Measurements from ENCODE around the gene KCNG2.
"Not testable (repeated sequence)": the region's sequence is repeated elsewhere in the genome, so short reads cannot be mapped to it uniquely, and the experiment has no call there.

The KCNG2 gene

DNA sequence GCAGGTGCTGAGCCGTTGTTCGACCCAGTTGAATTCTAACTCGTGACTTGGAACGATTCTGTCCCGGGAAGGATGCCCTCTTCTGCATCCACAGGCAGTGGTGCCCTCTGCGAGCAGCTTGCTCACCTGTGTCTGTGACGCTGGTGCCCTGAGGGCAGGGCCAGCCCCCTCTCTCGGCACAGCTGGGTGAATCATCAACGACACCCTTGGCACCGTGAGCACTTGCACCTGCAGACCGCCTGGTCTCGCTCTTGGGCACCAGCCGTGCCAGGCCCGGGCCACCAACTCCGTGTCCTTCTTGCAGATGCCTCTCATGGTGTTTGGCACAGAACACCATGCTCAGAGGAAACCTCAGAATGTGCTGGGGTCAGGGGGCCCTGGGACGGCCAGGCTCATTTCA is 78.8 kb downstream of the KCNG2 start:
- TF ChIP-seq, protein P1, sequence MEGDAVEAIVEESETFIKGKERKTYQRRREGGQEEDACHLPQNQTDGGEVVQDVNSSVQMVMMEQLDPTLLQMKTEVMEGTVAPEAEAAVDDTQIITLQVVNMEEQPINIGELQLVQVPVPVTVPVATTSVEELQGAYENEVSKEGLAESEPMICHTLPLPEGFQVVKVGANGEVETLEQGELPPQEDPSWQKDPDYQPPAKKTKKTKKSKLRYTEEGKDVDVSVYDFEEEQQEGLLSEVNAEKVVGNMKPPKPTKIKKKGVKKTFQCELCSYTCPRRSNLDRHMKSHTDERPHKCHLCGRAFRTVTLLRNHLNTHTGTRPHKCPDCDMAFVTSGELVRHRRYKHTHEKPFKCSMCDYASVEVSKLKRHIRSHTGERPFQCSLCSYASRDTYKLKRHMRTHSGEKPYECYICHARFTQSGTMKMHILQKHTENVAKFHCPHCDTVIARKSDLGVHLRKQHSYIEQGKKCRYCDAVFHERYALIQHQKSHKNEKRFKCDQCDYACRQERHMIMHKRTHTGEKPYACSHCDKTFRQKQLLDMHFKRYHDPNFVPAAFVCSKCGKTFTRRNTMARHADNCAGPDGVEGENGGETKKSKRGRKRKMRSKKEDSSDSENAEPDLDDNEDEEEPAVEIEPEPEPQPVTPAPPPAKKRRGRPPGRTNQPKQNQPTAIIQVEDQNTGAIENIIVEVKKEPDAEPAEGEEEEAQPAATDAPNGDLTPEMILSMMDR (IDR thresholded peaks at IDR 0.05; ENCODE audit: low read length, missing control alignments): no peak
- no peak overlapping the region for H3K4me3 ChIP-seq (replicated peaks; ENCODE audit: low read depth, low read length)
- no peak for DNase-seq (ENCODE audit: low read depth)

DNA sequence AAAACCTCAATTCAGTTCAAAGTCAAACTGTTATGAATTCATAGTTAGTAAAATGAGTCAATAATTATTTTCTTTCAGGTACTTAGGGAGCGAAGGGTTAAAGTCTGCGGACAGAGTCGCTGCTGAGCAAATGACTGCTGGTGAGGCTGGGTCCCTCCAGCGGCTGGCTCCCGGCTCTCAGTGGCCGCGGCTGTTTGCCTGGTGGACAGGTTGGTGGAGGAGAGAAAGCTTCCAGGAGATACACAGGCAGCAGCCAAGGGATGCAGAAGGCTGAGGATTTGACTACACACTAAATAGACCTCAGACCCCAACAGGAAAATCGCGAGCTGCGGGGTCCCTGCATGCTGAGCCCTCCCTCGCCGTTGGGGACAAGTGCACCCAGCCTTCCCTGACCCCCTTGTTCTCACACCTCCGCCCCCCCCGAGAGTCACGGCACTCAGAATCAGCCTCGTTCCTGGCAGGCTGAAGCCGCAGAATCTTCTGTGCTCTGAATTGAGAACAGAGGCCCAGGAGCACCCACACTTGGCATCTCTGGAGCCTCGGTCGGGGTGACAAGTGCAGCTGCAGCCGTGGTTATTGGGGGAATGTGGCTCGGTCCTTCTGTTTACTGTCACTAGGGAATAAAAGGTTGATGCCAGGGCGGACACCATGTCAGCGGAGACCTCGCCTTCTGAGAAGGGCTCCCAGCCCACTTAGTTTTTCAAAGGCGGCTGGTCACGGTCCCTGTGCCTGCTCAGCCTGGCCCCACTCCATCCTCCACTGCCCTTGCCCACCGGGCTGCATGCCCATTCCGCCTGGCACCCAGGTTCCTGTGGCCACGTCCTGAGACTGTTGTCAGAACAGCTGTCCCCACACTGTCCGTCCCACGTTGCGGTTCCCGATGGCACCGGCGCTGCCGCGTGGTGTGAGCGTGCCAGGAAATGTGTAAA is 79.7 kb downstream of the KCNG2 start:
- H3K4me3 ChIP-seq (replicated peaks; ENCODE audit: low read depth, low read length): no peak overlapping the region
- TF ChIP-seq, protein P1 (IDR thresholded peaks at IDR 0.05; ENCODE audit: low read length, missing control alignments): no peak
- DNase-seq (ENCODE audit: low read depth): no peak

DNA sequence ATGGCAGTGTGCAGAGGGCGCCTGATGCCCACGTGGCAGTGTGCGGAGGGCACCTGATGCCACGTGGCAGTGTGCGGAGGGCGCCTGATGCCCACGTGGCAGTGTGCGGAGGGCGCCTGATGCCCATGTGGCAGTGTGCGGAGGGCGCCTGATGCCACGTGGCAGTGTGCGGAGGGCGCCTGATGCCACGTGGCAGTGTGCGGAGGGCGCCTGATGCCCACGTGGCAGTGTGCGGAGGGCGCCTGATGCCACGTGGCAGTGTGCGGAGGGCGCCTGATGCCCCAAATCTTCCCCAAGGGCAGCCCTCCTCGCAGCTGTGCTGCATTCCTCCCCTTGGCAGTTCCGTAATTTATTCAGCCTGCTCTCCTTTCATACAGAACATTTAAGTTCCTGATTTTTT is 80.5 kb downstream of the KCNG2 start:
- not testable (repeated sequence) for DNase-seq (ENCODE audit: low read depth); H3K4me3 ChIP-seq (replicated peaks; ENCODE audit: low read depth, low read length)

DNA sequence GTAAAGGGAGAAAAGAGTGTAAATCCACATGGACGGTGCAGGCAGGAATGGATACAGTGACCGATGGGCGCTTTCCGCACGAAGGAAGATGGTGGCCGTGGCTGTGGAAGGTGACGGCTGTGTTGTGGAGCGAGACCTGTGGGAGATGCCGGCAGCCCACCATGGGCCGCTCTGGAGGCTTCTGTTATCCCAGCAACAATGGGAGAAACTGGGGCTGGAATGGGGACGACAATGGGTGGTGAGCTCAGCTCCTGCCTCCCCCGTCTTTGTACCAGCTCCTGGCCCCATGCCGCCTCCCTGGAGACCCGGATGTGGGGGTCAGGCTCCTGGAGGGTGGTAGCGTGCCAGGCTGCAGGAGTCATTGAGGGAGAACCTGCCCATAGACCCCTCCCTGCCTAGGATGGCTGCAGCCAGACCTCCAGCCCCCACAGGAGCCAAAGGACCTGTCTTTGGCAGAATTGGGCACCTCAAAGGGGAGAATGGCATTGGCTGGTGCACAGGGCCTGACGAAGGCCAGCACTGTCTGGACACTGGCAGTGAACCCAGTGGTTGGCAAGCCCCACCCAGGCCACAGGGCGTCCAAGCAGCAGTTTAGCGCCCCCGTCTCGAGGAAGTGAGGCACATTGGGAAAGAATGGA is 81.1 kb downstream of the KCNG2 start:
- no peak for DNase-seq (ENCODE audit: low read depth)
- TF ChIP-seq, protein P1 (IDR thresholded peaks at IDR 0.05; ENCODE audit: low read length, missing control alignments): no peak
- H3K4me3 ChIP-seq (replicated peaks; ENCODE audit: low read depth, low read length): no peak overlapping the region

DNA sequence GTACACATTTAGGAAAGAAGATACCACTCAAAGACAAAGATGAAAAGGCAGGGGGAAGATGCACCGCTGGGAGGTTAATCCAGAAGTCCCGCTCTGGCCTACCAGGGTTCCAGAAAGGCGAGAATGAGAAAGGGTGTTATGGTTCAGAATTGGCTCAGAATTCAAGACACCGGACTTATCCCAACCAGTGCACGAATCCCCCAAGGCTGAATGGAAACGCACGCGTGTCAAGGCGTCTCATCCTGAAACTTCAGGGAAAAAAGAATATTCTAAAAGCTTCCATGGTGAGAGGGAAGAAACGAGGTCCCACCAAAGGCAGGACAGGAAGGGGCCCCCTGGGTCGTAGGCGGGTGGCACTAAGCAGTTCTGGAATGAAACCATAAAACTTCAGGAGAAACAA is 81.8 kb downstream of the KCNG2 start:
- DNase-seq (ENCODE audit: low read depth): no peak
- no peak overlapping the region for H3K4me3 ChIP-seq (replicated peaks; ENCODE audit: low read depth, low read length)
- TF ChIP-seq, protein P1 (IDR thresholded peaks at IDR 0.05; ENCODE audit: low read length, missing control alignments): no peak

DNA sequence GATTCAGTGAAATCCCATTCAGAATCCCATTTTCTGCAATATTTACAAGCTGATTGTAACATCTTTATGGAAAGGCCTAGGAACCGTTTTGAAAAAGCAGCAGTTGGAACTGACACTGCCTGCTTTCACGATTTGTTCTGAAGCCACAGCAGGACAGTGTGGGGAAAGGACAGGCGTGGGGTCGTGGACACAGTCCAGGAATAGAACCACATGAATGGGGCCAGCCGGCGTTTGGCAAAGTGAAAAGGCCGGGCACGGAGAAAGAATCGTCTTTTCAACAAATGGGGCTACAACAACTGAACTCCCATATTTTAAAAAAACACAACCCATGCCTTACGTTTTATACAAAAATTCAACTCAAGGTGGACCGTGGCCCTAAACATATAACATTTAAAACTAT is 84.0 kb downstream of the KCNG2 start:
- TF ChIP-seq, protein P1 (IDR thresholded peaks at IDR 0.05; ENCODE audit: low read length, missing control alignments): no peak
- DNase-seq (ENCODE audit: low read depth): no peak
- no peak overlapping the region for H3K4me3 ChIP-seq (replicated peaks; ENCODE audit: low read depth, low read length)

DNA sequence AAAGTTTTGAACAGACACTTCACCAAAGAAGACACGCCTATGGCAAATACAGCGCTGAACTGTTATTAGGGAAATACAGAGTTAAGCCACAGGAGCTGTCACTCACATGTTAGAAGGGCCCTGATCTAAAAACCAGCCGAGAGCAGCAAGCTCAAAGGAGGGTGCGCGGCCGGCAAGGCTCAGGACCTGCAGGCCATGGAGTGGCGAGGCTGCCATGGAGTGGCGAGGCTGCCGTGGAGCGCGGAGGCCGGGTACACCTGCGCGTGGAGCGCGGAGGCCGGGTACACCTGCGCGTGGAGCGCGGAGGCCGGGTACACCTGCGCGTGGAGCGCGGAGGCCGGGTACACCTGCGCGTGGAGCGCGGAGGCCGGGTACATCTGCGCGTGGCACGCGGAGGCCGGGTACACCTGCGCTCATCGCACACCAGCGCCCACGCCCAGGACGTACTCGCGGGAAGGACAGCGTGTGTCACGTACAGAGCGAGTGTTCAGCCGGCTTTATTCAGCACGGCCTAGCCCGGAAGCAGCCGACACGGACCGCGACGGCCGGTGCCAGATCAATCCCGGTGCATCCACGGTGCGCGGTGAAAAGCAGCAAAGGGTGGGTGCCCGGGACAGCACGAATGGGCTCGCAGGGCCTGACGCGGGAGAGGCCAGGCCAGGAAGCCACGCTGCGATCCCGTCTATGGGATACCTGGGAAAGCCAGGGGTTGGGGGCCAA is 84.9 kb downstream of the KCNG2 start:
- TF ChIP-seq, protein P1 (IDR thresholded peaks at IDR 0.05; ENCODE audit: low read length, missing control alignments): no peak
- no peak for DNase-seq (ENCODE audit: low read depth)
- H3K4me3 ChIP-seq (replicated peaks; ENCODE audit: low read depth, low read length): no peak overlapping the region
